Natural killer cell (primary cell): ENCODE measurements around the gene ERBB4. TPM values are rescaled to one million over a fixed set of nuclear protein-coding genes. Genes with fewer than 3 reads are reported as not detected.

ENCODE experiments used
- ATAC-seq, 3 donors: fragments of 150-1000 bp in 2 of 3; fragments of 200-7000 bp in 1 of 3; cut with Tn5 transposase; 1 replicate in 1 of 3; 2 replicates in 2 of 3; pipeline ENCODE4 v1.10.0; 2021; ENCODE audit warnings: mild to moderate bottlenecking in 2 of 3, moderate library complexity in 2 of 3
- DNase-seq, 2 donors: peaks; one replicate each; pipeline versions ENCODE4 v3.0.0 to v3.0.0-alpha.2; 2013 to 2021; ENCODE audit warnings: mixed read lengths in 1 of 2
- H3K27ac ChIP-seq: one replicate; pipeline ENCODE4 v1.5.1; 2013; ENCODE audit warnings: mild to moderate bottlenecking, low read length
- H3K27me3 ChIP-seq: one replicate; pipeline ENCODE4 v1.6.1; 2013; ENCODE audit warnings: low read length; ENCODE audit not compliant: control insufficient read depth, insufficient read depth
- H3K36me3 ChIP-seq: one replicate; pipeline ENCODE4 v1.6.1; 2013; ENCODE audit warnings: low read length; ENCODE audit not compliant: control insufficient read depth, insufficient read depth
- H3K4me1 ChIP-seq: one replicate; pipeline ENCODE4 v1.6.1; 2013; ENCODE audit warnings: low read length; ENCODE audit not compliant: control insufficient read depth, insufficient read depth
- H3K4me3 ChIP-seq: one replicate; pipeline ENCODE4 v1.5.1; 2013; ENCODE audit warnings: low read length
- H3K9me3 ChIP-seq: one replicate; pipeline ENCODE4 v1.6.1; 2013; ENCODE audit warnings: low read length; ENCODE audit not compliant: control insufficient read depth, insufficient read depth
- H3K27ac Mint-ChIP-seq, 2 donors: one replicate each; pipeline ENCODE4 v1.8.0; 2022; ENCODE audit warnings: mild to moderate bottlenecking in 2 of 2, mixed read lengths in 2 of 2, moderate library complexity in 1 of 2
- H3K27me3 Mint-ChIP-seq, 2 donors: one replicate each; pipeline ENCODE4 v1.8.0; 2022; ENCODE audit warnings: low read depth in 2 of 2, mixed read lengths in 2 of 2
- H3K36me3 Mint-ChIP-seq: one replicate; pipeline ENCODE4 v1.8.0; 2022; ENCODE audit warnings: mixed read lengths
- H3K4me1 Mint-ChIP-seq, 2 donors: one replicate each; pipeline ENCODE4 v1.8.0; 2022; ENCODE audit warnings: mixed read lengths in 2 of 2
- H3K4me3 Mint-ChIP-seq: one replicate; pipeline ENCODE4 v1.8.0; 2022; ENCODE audit warnings: mild to moderate bottlenecking, moderate library complexity, mixed read lengths
- H3K9me3 Mint-ChIP-seq, 2 donors: one replicate each; pipeline ENCODE4 v1.8.0; 2022; ENCODE audit warnings: mixed read lengths in 2 of 2
- CTCF ChIP-seq: fragments of 200-600 bp; IDR thresholded peaks from one replicate; pipeline ENCODE4 v1.8.0; 2022; ENCODE audit warnings: antibody characterized with exemption
- WGBS: methylation state at CpG from one replicate; pipeline ENCODE4 v1.1.7; 2013; ENCODE audit warnings: missing lambda C conversion rate; ENCODE audit not compliant: insufficient coverage; 5-methylcytosine and 5-hydroxymethylcytosine counted together
- intact Hi-C: fragments of 100-400 bp; cut with micrococcal nuclease; formaldehyde crosslinking; loops from one replicate; pipeline ENCODE4 v1.14.2; 2022
- total RNA-seq, 4 donors: library from RNA; stranded (reverse); fragments of 120-200 nt in 1 of 4; gene quantifications; one replicate each; pipeline versions ENCODE4 v1.2.3 to v1.2.4, GENCODE V29; 2013 to 2022

The ERBB4 gene
- total RNA-seq, 3 donors from 2014 or later (not counting 1 experiment from before 2014, with no cell fraction given) = 0.08 TPM; not detected in 2

- TF ChIP-seq CTCF = no peak
- H3K36me3 Mint-ChIP-seq = no peaks in the 10 kb centered on the region
- Histone ChIP-seq H3K4me1 (no peaks in the 10 kb centered on the region), H3K9me3 (no peaks in the 10 kb centered on the region), H3K36me3 (no peaks in the 10 kb centered on the region), H3K4me3 (no peak overlapping the region), H3K27me3 (no peaks in the 10 kb centered on the region), H3K27ac (no peak overlapping the region)
- DNase-seq = no peak
- intact Hi-C loops = no loop called here
- no peak overlapping the region for H3K27ac Mint-ChIP-seq
- no peak for ATAC-seq
- no peaks in the 10 kb centered on the region for H3K4me1 Mint-ChIP-seq
- no peaks in the 10 kb centered on the region for H3K9me3 Mint-ChIP-seq
- H3K4me3 Mint-ChIP-seq = no peak overlapping the region
- peaks cover 4 to 21% of the 10 kb centered on the region in 2 donors for H3K27me3 Mint-ChIP-seq
Observed at GRCh38 chr2:212547716-212548454, 9.3 kb upstream of the ERBB4 start.

- no peaks in the 10 kb centered on the region for H3K9me3 Mint-ChIP-seq
- Histone ChIP-seq H3K4me1 (no peaks in the 10 kb centered on the region), H3K27ac (no peak overlapping the region), H3K36me3 (no peaks in the 10 kb centered on the region), H3K9me3 (no peaks in the 10 kb centered on the region), H3K4me3 (no peak overlapping the region), H3K27me3 (no peaks in the 10 kb centered on the region)
- TF ChIP-seq CTCF = no peak
- H3K4me3 Mint-ChIP-seq = no peak overlapping the region
- peaks cover 8 to 28% of the 10 kb centered on the region in 2 donors for H3K27me3 Mint-ChIP-seq
- WGBS = no CpG with 5 or more reads among the region's 1 CpG
- no peak overlapping the region for H3K27ac Mint-ChIP-seq
- DNase-seq (no peak), ATAC-seq (no peak)
- no peaks in the 10 kb centered on the region for H3K36me3 Mint-ChIP-seq
- intact Hi-C loops = no loop called here
- H3K4me1 Mint-ChIP-seq = no peaks in the 10 kb centered on the region
Observed at GRCh38 chr2:212546669-212547068, 8.1 kb upstream of the ERBB4 start.

GRCh38 chr2:212540341-212540740, 1.7 kb upstream of the ERBB4 start:
- peaks cover 26% of the 10 kb centered on the region for H3K27me3 ChIP-seq
- H3K27ac Mint-ChIP-seq = no peak overlapping the region
- H3K36me3 Mint-ChIP-seq = peaks cover 6% of the 10 kb centered on the region
- H3K4me1 ChIP-seq = peaks cover 19% of the 10 kb centered on the region
- H3K9me3 Mint-ChIP-seq = no peaks in the 10 kb centered on the region
- ATAC-seq (no peak), DNase-seq (no peak)
- H3K4me3 ChIP-seq = no peak overlapping the region
- H3K36me3 ChIP-seq = no peaks in the 10 kb centered on the region
- H3K4me1 Mint-ChIP-seq = peaks cover 0 to 3% of the 10 kb centered on the region in 2 donors
- no peak for TF ChIP-seq CTCF
- H3K4me3 Mint-ChIP-seq = no peak overlapping the region
- 70% methylated on average over 4 of the region's 4 CpGs for WGBS
- H3K9me3 ChIP-seq = no peaks in the 10 kb centered on the region
- H3K27me3 Mint-ChIP-seq = peaks cover 51 to 70% of the 10 kb centered on the region in 2 donors
- intact Hi-C loops = no loop called here
- no peak overlapping the region for H3K27ac ChIP-seq
